MCF 10A (cell line): ENCODE results near the gene IRF1. TPM values are rescaled to one million over a fixed set of nuclear protein-coding genes. Genes with fewer than 3 reads are reported as not detected.

Experiments used
- BruUV-seq: library from RNA; stranded (reverse); fragments of 400-500 nt; replicated peaks from 2 replicates; lab custom pipeline; 2021; lab: Mats Ljungman, UMichigan
- CTCF ChIA-PET: fragments of 300-600 bp; sonication (Branson Sonifier 250); formaldehyde crosslinking; extraction: SDS; loops from one replicate; lab custom pipeline; 2021; ENCODE audit warnings: antibody characterized with exemption, inconsistent platforms; lab: Yijun Ruan, JAX
- POLR2A ChIA-PET: fragments of 300-600, 350-650 bp; sonication (Branson Sonifier 250); formaldehyde crosslinking; extraction: SDS; loops from one replicate; lab custom pipeline; 2020; ENCODE audit warnings: antibody characterized with exemption, inconsistent platforms; lab: Yijun Ruan, JAX
- DNase-seq: peaks from one replicate; pipeline ENCODE4 v3.0.0-alpha.2; 2018; ENCODE audit not compliant: unreplicated experiment
- H3K27ac Mint-ChIP-seq: one replicate; pipeline ENCODE4 v1.8.0; 2022; ENCODE audit warnings: mild to moderate bottlenecking, low read depth, mixed read lengths; ENCODE audit not compliant: unreplicated experiment
- H3K27me3 Mint-ChIP-seq: one replicate; pipeline ENCODE4 v1.8.0; 2022; ENCODE audit warnings: mixed read lengths; ENCODE audit not compliant: insufficient read depth, unreplicated experiment
- H3K36me3 Mint-ChIP-seq: one replicate; pipeline ENCODE4 v1.8.0; 2022; ENCODE audit warnings: mild to moderate bottlenecking, moderate library complexity, mixed read lengths; ENCODE audit not compliant: insufficient read depth, unreplicated experiment
- H3K4me1 Mint-ChIP-seq: one replicate; pipeline ENCODE4 v1.8.0; 2022; ENCODE audit warnings: mixed read lengths; ENCODE audit not compliant: insufficient read depth, unreplicated experiment
- H3K4me3 Mint-ChIP-seq: one replicate; pipeline ENCODE4 v1.8.0; 2022; ENCODE audit warnings: mild to moderate bottlenecking, moderate library complexity, mixed read lengths; ENCODE audit not compliant: unreplicated experiment
- H3K9me3 Mint-ChIP-seq: one replicate; pipeline ENCODE4 v1.8.0; 2022; ENCODE audit warnings: mixed read lengths; ENCODE audit not compliant: unreplicated experiment
- CTCF ChIP-seq: fragments of 200-600 bp; IDR thresholded peaks from one replicate; pipeline ENCODE4 v1.8.0; 2022; ENCODE audit warnings: antibody characterized with exemption, mild to moderate bottlenecking; ENCODE audit not compliant: unreplicated experiment
- intact Hi-C: fragments of 100-400 bp; cut with micrococcal nuclease; formaldehyde crosslinking; loops from 2 replicates; pipeline ENCODE4 v1.14.1; 2022
- total RNA-seq: library from RNA; stranded (reverse); gene quantifications from 2 replicates; pipeline ENCODE4 v1.2.3, GENCODE V29; 2022

The IRF1 gene
- total RNA-seq, 1 experiment from 2014 or later = 18.7 TPM

GRCh38 chr5:132503244-132503643 is 12.7 kb upstream of the IRF1 start:
- Mint-ChIP-seq H3K27me3 (no peaks in the 10 kb centered on the region), H3K4me3 (no peak overlapping the region), H3K36me3 (no peaks in the 10 kb centered on the region), H3K9me3 (no peaks in the 10 kb centered on the region), H3K4me1 (peaks cover 28% of the 10 kb centered on the region), H3K27ac (no peak overlapping the region)
- ChIA-PET POLR2A (interaction anchor here (3.5 kb wide), 1 partner anchor 116 kb away, joined by 18 read pairs; no protein-coding TSS in a partner anchor), CTCF (interaction anchor here (0.6 to 21.5 kb wide), 16 partner anchors 12 to 438 kb away, joined by 3 to 359 read pairs (median 6); partner anchors contain the start of gene IRF1)
- intact Hi-C loops = no loop called here
- no TSS peak for BruUV-seq
- DNase-seq = no peak
- TF ChIP-seq CTCF = no peak

- POLR2A ChIA-PET = interaction anchor here (1.7 to 3.5 kb wide), 3 partner anchors 44 to 115 kb away, joined by 5 to 18 read pairs (median 8); no protein-coding TSS in a partner anchor
- H3K36me3 Mint-ChIP-seq = no peaks in the 10 kb centered on the region
- H3K4me3 Mint-ChIP-seq = no peak overlapping the region
- TF ChIP-seq CTCF = no peak
- peak overlapping the region; percentile 17 for H3K27ac Mint-ChIP-seq
- H3K9me3 Mint-ChIP-seq = no peaks in the 10 kb centered on the region
- DNase-seq = no peak
- intact Hi-C loops = loop anchor here (1.0 kb wide), 4 partner anchors 83 to 437 kb away; no protein-coding TSS in a partner anchor
- CTCF ChIA-PET = interaction anchor here (0.6 to 21.5 kb wide), 38 partner anchors 8 to 437 kb away, joined by 3 to 359 read pairs (median 5); partner anchors contain the start of gene IRF1
- H3K4me1 Mint-ChIP-seq = peaks cover 38% of the 10 kb centered on the region
- BruUV-seq = no TSS peak
- no peaks in the 10 kb centered on the region for H3K27me3 Mint-ChIP-seq
Observed at GRCh38 chr5:132501961-132502931, 11.7 kb upstream of the IRF1 start.

- peaks cover 40% of the 10 kb centered on the region for H3K4me1 Mint-ChIP-seq
- no peak overlapping the region for H3K4me3 Mint-ChIP-seq
- no peaks in the 10 kb centered on the region for H3K9me3 Mint-ChIP-seq
- H3K27me3 Mint-ChIP-seq = no peaks in the 10 kb centered on the region
- POLR2A ChIA-PET = interaction anchor here (0.7 to 3.8 kb wide), 7 partner anchors 9 to 321 kb away, joined by 3 to 18 read pairs (median 6); partner anchors contain the start of gene IRF1
- no peaks in the 10 kb centered on the region for H3K36me3 Mint-ChIP-seq
- BruUV-seq = no TSS peak
- no peak for TF ChIP-seq CTCF
- intact Hi-C loops = loop anchor here (1.0 kb wide), 4 partner anchors 82 to 436 kb away; no protein-coding TSS in a partner anchor
- CTCF ChIA-PET = interaction anchor here (0.6 to 21.5 kb wide), 40 partner anchors 8 to 437 kb away, joined by 3 to 359 read pairs (median 6); partner anchors contain the start of gene IRF1
- H3K27ac Mint-ChIP-seq = peak overlapping the region; percentile 17
- DNase-seq = no peak
Observed at GRCh38 chr5:132501629-132501956, 11.0 kb upstream of the IRF1 start.
